Psoas muscle (tissue), 7 donors: ENCODE results near the gene HDDC3. TPM values are rescaled to one million over a fixed set of nuclear protein-coding genes. Genes with fewer than 3 reads are reported as not detected.

Source experiments
- polyA plus RNA-seq, 3 donors: library from polyadenylated mRNA; stranded (reverse); fragments of 200-250 nt; gene quantifications; one replicate each; pipeline ENCODE4 v1.2.3, GENCODE V29; 2013
- total RNA-seq, 4 donors: library from RNA; stranded (reverse); fragmentation: NEBNext Ultra II Directional in 2 of 4; extraction: Animal tissue kit (Norgen Biotek cat#: 25700) in 2 of 4; gene quantifications; one replicate each; pipeline versions ENCODE4 v1.2.1 to v1.2.4, GENCODE V29; 2021 to 2023
- donor health status: healthy with polysubstance abuse.
- donor health status: DM: no; HTN: no; CAD: no; lungs with moderate emphysema.
- donor health status: Bipolar disorder and iron deficiency.
- donor health status: healthy.
- donor health status: DM: no; HTN: no; CAD: no.
- donor health status: DM: no; HTN: no; CAD: no.
- donor health status: DM: yes; HTN: yes; CAD: no.

HDDC3 gene
- total and polyA plus RNA-seq, 7 donors = 7.2 to 25.5 (median 13.2) TPM

Other genes starting within 250 kb of the HDDC3 start
- gene BLM, start 215.2 kb downstream of the HDDC3 start, total RNA-seq = 1 to 10 TPM in 2 of 4 donors, under 1 TPM in 2; 0.27 to 2.4 (median 1.4) TPM
- 10 to 100 TPM in 1 of 3 donors, 1 to 10 TPM in 1, under 1 TPM in 1; 0.74 to 15.6 (median 1.7) TPM for gene BLM, start 215.2 kb downstream of the HDDC3 start, polyA plus RNA-seq
- 10 to 100 TPM; 27.2 to 67.8 (median 55.7) TPM for gene FURIN, start 64.0 kb downstream of the HDDC3 start, total RNA-seq
- gene FURIN, start 64.0 kb downstream of the HDDC3 start, polyA plus RNA-seq = 10 to 100 TPM; 37.6 to 99.3 (median 40.8) TPM
- 1 to 10 TPM; 6.7 to 7.7 (median 7.2) TPM for gene FES, start 48.0 kb downstream of the HDDC3 start, total RNA-seq
- 1 to 10 TPM; 4.2 to 8.1 (median 5.5) TPM for gene FES, start 48.0 kb downstream of the HDDC3 start, polyA plus RNA-seq
- 100 to 1,000 TPM in 3 of 4 donors, 10 to 100 TPM in 1; 73.0 to 127 (median 121) TPM for gene MAN2A2, start 29.2 kb downstream of the HDDC3 start, total RNA-seq
- gene MAN2A2, start 29.2 kb downstream of the HDDC3 start, polyA plus RNA-seq = 100 to 1,000 TPM in 1 of 3 donors, 10 to 100 TPM in 2; 22.9 to 111 (median 41.5) TPM
- gene UNC45A, start 2.7 kb upstream of the HDDC3 start, total RNA-seq = 10 to 100 TPM; 11.0 to 17.5 (median 12.1) TPM
- 10 to 100 TPM in 2 of 3 donors, 1 to 10 TPM in 1; 9.2 to 15.3 (median 11.2) TPM for gene UNC45A, start 2.7 kb upstream of the HDDC3 start, polyA plus RNA-seq
- 1 to 10 TPM; 4.4 to 7.6 (median 5.3) TPM for gene RCCD1, start 22.3 kb upstream of the HDDC3 start, total RNA-seq
- 1 to 10 TPM; 6.0 to 6.8 (median 6.0) TPM for gene RCCD1, start 22.3 kb upstream of the HDDC3 start, polyA plus RNA-seq
- 1 to 10 TPM; 1.6 to 2.2 (median 1.9) TPM for gene PRC1, start 62.0 kb upstream of the HDDC3 start, total RNA-seq
- gene PRC1, start 62.0 kb upstream of the HDDC3 start, polyA plus RNA-seq = 1 to 10 TPM in 2 of 3 donors, under 1 TPM in 1; 0.68 to 3.5 (median 1.3) TPM
- 1 to 10 TPM; 4.2 to 6.7 (median 4.7) TPM for gene VPS33B, start 90.0 kb upstream of the HDDC3 start, total RNA-seq
- 1 to 10 TPM; 3.2 to 7.5 (median 6.7) TPM for gene VPS33B, start 90.0 kb upstream of the HDDC3 start, polyA plus RNA-seq
- 10 to 100 TPM in 1 of 4 donors, 1 to 10 TPM in 3; 2.1 to 10.1 (median 4.9) TPM for gene SV2B, start 167.7 kb upstream of the HDDC3 start, total RNA-seq
- under 1 TPM; 0.25 to 0.75 (median 0.64) TPM for gene SV2B, start 167.7 kb upstream of the HDDC3 start, polyA plus RNA-seq